Ishikawa (cell line): ENCODE measurements around the gene GPR27.

Source experiments
- CEBPB ChIP-seq: IDR thresholded peaks from 2 replicates; pipeline ENCODE4 v1.6.1; 2012
- CREB1 ChIP-seq: IDR thresholded peaks from 2 replicates; pipeline ENCODE4 v1.6.1; 2012; ENCODE audit warnings: low read depth
- EGR1 ChIP-seq: IDR thresholded peaks from 2 replicates; pipeline ENCODE4 v1.6.1; 2012
- EP300 ChIP-seq: IDR thresholded peaks from 2 replicates; pipeline ENCODE4 v1.6.1; 2012; ENCODE audit warnings: borderline replicate concordance
- FOXM1 ChIP-seq: IDR thresholded peaks from 2 replicates; pipeline ENCODE4 v1.6.1; 2012; ENCODE audit warnings: low read depth, borderline replicate concordance
- NFIC ChIP-seq: IDR thresholded peaks from 2 replicates; pipeline ENCODE4 v1.6.1; 2012
- RAD21 ChIP-seq: IDR thresholded peaks from 2 replicates; pipeline ENCODE4 v1.6.1; 2012; ENCODE audit warnings: low read depth
- TAF1 ChIP-seq: IDR thresholded peaks from 2 replicates; pipeline ENCODE4 v1.6.1; 2012; ENCODE audit warnings: low read depth, mild to moderate bottlenecking
- TCF12 ChIP-seq: IDR thresholded peaks from 2 replicates; pipeline ENCODE4 v1.6.1; 2012; ENCODE audit warnings: low read depth
- TEAD4 ChIP-seq: IDR thresholded peaks from 2 replicates; pipeline ENCODE4 v1.6.1; 2012
- YY1 ChIP-seq: IDR thresholded peaks from 2 replicates; pipeline ENCODE4 v1.6.1; 2012; ENCODE audit warnings: low read depth
- ZBTB7A ChIP-seq: IDR thresholded peaks from 2 replicates; pipeline ENCODE4 v1.6.1; 2012; ENCODE audit warnings: low read depth
- TF ChIP-seq, protein P1 (sequence below): IDR thresholded peaks from 2 replicates; pipeline ENCODE4 v1.6.1; 2012
- TF ChIP-seq, protein P2 (sequence below): IDR thresholded peaks from 2 replicates; pipeline ENCODE4 v1.6.1; 2012
- TF ChIP-seq, protein P3 (sequence below): IDR thresholded peaks from 2 replicates; pipeline ENCODE4 v1.6.1; 2012; ENCODE audit warnings: low read depth, mild to moderate bottlenecking

GPR27 gene

DNA sequence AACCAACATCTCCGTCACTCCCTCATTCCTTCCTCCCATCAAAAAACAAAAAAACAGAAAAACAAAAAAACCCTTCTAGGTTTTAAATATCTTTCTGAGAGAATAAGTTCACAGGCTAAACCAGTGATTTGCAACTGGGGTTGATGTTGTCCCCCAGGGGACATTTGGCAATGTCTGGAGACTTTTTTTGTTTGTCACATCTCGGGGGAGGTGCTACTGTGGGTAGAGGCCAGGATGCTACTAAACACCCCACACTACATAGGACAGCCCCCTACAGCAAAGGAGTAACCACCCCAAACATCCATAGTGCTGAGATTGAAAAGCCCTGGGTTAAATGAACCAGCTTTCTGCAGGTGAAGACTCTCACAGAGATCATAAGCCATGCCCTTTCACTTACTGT, 48.3 kb downstream of the GPR27 start:
- no peak for TF ChIP-seq ZBTB7A

DNA sequence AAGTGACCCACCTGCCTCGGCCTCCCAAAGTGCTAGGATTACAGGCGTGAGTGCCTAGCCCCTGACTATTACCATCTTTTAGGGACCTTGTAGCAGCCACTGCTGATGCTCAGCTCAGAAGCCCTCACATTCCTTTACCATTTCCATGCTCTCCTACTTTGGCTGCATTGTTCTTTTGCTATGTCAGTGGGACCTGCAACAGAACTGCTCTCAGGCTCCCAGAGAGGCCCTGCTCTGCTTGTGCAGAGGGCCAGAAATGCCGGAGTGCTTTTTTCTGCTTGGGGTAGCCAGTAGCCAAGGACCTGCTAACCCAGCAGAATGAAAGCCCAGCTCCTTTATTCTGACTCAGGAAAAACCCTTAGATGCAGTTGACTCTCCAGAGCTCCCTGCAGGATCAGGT, 49.6 kb downstream of the GPR27 start:
- TF ChIP-seq, protein P1, sequence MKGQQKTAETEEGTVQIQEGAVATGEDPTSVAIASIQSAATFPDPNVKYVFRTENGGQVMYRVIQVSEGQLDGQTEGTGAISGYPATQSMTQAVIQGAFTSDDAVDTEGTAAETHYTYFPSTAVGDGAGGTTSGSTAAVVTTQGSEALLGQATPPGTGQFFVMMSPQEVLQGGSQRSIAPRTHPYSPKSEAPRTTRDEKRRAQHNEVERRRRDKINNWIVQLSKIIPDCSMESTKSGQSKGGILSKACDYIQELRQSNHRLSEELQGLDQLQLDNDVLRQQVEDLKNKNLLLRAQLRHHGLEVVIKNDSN: no peak
- TF ChIP-seq CEBPB: no peak
- TF ChIP-seq, protein P2, sequence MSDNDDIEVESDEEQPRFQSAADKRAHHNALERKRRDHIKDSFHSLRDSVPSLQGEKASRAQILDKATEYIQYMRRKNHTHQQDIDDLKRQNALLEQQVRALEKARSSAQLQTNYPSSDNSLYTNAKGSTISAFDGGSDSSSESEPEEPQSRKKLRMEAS: no peak
- no peak for TF ChIP-seq CREB1
- TF ChIP-seq NFIC: no peak
- TF ChIP-seq TEAD4: no peak
- TF ChIP-seq TCF12: no peak
- TF ChIP-seq, protein P3, sequence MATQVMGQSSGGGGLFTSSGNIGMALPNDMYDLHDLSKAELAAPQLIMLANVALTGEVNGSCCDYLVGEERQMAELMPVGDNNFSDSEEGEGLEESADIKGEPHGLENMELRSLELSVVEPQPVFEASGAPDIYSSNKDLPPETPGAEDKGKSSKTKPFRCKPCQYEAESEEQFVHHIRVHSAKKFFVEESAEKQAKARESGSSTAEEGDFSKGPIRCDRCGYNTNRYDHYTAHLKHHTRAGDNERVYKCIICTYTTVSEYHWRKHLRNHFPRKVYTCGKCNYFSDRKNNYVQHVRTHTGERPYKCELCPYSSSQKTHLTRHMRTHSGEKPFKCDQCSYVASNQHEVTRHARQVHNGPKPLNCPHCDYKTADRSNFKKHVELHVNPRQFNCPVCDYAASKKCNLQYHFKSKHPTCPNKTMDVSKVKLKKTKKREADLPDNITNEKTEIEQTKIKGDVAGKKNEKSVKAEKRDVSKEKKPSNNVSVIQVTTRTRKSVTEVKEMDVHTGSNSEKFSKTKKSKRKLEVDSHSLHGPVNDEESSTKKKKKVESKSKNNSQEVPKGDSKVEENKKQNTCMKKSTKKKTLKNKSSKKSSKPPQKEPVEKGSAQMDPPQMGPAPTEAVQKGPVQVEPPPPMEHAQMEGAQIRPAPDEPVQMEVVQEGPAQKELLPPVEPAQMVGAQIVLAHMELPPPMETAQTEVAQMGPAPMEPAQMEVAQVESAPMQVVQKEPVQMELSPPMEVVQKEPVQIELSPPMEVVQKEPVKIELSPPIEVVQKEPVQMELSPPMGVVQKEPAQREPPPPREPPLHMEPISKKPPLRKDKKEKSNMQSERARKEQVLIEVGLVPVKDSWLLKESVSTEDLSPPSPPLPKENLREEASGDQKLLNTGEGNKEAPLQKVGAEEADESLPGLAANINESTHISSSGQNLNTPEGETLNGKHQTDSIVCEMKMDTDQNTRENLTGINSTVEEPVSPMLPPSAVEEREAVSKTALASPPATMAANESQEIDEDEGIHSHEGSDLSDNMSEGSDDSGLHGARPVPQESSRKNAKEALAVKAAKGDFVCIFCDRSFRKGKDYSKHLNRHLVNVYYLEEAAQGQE: no peak
- no peak for TF ChIP-seq EP300
- TF ChIP-seq TAF1: no peak
- no peak for TF ChIP-seq EGR1
- TF ChIP-seq YY1: no peak
- no peak for TF ChIP-seq FOXM1
- no peak for TF ChIP-seq ZBTB7A
- TF ChIP-seq RAD21: no peak

DNA sequence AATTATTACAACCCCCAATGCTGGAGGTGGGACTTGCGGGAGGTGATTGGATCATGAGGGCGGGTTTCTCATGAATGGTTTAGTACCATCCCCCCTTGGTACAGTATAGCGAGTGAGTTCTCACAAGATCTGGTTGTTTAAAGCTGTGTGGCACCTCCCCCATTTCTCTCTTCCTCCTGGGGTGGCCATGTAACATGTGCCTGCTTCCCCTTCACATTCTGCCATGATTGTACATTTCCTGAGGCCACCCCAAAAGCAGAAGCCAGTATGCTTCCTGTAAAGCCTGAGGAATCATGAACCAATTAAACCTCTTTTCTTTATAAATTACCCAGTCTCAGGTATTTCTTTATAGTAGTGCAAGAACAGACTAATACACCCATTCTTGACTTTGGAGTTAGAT, 51.5 kb downstream of the GPR27 start:
- TF ChIP-seq EP300 (no peak), TEAD4 (no peak), CEBPB (no peak), RAD21 (no peak), CREB1 (no peak), YY1 (no peak), NFIC (no peak), FOXM1 (no peak), ZBTB7A (no peak), TAF1 (no peak), TCF12 (no peak), EGR1 (no peak)
- TF ChIP-seq, protein P2: no peak
- TF ChIP-seq, protein P1: no peak
- TF ChIP-seq, protein P3: no peak

DNA sequence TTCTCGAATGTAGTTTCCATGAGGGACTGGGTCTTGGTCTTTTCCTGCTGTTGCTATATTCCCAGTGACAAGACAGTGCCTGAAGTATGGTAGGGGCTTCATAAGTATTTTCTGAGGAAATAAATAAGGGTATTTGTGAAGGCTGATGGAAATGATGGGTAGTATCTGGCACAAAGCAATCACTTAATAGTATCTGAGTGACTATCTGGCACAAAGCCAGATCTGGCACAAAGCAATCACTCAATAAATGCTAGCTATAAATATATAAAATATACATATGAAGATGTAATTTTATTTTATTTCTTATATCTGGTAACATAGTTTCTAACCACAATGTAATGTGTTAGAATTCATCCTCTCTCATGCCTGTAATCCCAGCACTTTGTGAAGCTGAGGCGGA, 52.0 kb downstream of the GPR27 start:
- no peak for TF ChIP-seq CEBPB
- no peak for TF ChIP-seq NFIC
- TF ChIP-seq, protein P2: no peak
- TF ChIP-seq TAF1: no peak
- no peak for TF ChIP-seq TEAD4
- no peak for TF ChIP-seq EP300
- no peak for TF ChIP-seq CREB1
- no peak for TF ChIP-seq YY1
- no peak for TF ChIP-seq ZBTB7A
- TF ChIP-seq, protein P3: no peak
- TF ChIP-seq TCF12: no peak
- no peak for TF ChIP-seq FOXM1
- no peak for TF ChIP-seq EGR1
- no peak for TF ChIP-seq RAD21
- TF ChIP-seq, protein P1: no peak
